ENCODE results near the gene MLF1. TPM values are rescaled to one million over a fixed set of nuclear protein-coding genes. Genes with fewer than 3 reads are reported as not detected.

The MLF1 gene
- total RNA-seq, 1 experiment from 2014 or later, result 43.7 TPM

DNA sequence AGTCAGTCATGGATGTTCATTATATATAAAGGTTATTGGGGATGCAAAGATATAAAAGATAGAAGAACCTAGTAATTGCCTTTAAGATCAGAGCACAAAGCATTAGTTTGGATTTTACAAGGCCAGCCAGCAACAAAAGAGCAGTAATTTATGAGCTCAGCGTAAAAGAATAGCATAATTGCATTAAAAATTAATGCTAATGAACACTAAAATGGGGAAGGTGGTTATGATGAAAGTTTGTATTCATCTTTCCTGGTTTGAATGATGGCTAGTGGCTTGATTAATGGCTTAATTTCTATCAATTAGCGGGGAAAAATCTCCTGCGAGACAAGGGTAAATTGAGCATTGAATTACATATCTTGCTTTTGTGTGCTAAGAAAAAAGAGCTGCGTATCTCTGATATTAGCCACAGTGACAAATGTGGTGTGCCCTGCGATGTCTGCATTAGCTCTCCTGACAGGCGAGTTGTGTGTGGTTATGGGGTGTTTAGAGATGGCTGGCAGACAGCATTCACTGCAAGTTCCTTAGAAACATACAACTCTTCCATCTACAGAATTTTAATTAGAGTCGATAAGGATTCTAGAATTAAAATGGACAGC lies 42.8 kb upstream of the MLF1 start:
- ChIA-PET CTCF (interaction anchor here (1.0 kb wide), 1 partner anchor 773 kb away, joined by 4 read pairs; no protein-coding TSS in a partner anchor), POLR2A (no interaction called here)
- no peaks in the 10 kb centered on the region for H3K79me2 ChIP-seq (ENCODE audit: insufficient read depth, low read length)

More for the DNA sequence above, 42.8 kb upstream of the MLF1 start:
- no peak overlapping the region for H3K9ac ChIP-seq (ENCODE audit: low read length)
- H3K4me3 ChIP-seq (replicated peaks in 1 of 2; ENCODE audit: low read depth in 1 of 2, low read length in 2 of 2), result no peak overlapping the region
- H3K27ac ChIP-seq (ENCODE audit: low read depth, low read length), result no peak overlapping the region
- no peak for ATAC-seq
- H2AFZ ChIP-seq (ENCODE audit: low read depth, low read length, poor library complexity, severe bottlenecking), result no peak overlapping the region
- no peak for DNase-seq (ENCODE audit: low read depth, low spot score)
- TF ChIP-seq ELF1 (IDR thresholded peaks at IDR 0.05; ENCODE audit: borderline replicate concordance, low read depth), result no peak
- no peak for TF ChIP-seq EGR1 (IDR thresholded peaks at IDR 0.05; ENCODE audit: low read depth)
- no peak for TF ChIP-seq JUND (IDR thresholded peaks at IDR 0.05)
- TF ChIP-seq CBX3 (IDR thresholded peaks at IDR 0.05; ENCODE audit: low read depth), result no peak
- TF ChIP-seq, protein P1, sequence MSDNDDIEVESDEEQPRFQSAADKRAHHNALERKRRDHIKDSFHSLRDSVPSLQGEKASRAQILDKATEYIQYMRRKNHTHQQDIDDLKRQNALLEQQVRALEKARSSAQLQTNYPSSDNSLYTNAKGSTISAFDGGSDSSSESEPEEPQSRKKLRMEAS (IDR thresholded peaks at IDR 0.05), result no peak
- no peak for TF ChIP-seq SRF (IDR thresholded peaks at IDR 0.05; ENCODE audit: low read depth)
- TF ChIP-seq FOSL1 (IDR thresholded peaks at IDR 0.05; ENCODE audit: low read depth), result no peak
- no peak for TF ChIP-seq ZFX (IDR thresholded peaks at IDR 0.05)
- no peak for TF ChIP-seq SIN3A (IDR thresholded peaks at IDR 0.05; ENCODE audit: low read depth)
- TF ChIP-seq EZH2phosphoT487 (IDR thresholded peaks at IDR 0.05; ENCODE audit: borderline replicate concordance), result no peak
- no peak for TF ChIP-seq YY1 (IDR thresholded peaks at IDR 0.05; ENCODE audit: extremely low read depth, insufficient replicate concordance, low read depth, low read length)
- TF ChIP-seq CEBPB (IDR thresholded peaks at IDR 0.05; ENCODE audit: low read depth), result no peak
- no peak for TF ChIP-seq SP1 (IDR thresholded peaks at IDR 0.05; ENCODE audit: low read depth)
- TF ChIP-seq EZH2 (IDR thresholded peaks at IDR 0.05), result no peak
- no peak for TF ChIP-seq ZNF274 (IDR thresholded peaks at IDR 0.05; ENCODE audit: low read depth, low read length)
- no peak for TF ChIP-seq RAD21 (IDR thresholded peaks at IDR 0.05; ENCODE audit: low read depth)
- TF ChIP-seq, protein P2, sequence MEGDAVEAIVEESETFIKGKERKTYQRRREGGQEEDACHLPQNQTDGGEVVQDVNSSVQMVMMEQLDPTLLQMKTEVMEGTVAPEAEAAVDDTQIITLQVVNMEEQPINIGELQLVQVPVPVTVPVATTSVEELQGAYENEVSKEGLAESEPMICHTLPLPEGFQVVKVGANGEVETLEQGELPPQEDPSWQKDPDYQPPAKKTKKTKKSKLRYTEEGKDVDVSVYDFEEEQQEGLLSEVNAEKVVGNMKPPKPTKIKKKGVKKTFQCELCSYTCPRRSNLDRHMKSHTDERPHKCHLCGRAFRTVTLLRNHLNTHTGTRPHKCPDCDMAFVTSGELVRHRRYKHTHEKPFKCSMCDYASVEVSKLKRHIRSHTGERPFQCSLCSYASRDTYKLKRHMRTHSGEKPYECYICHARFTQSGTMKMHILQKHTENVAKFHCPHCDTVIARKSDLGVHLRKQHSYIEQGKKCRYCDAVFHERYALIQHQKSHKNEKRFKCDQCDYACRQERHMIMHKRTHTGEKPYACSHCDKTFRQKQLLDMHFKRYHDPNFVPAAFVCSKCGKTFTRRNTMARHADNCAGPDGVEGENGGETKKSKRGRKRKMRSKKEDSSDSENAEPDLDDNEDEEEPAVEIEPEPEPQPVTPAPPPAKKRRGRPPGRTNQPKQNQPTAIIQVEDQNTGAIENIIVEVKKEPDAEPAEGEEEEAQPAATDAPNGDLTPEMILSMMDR (IDR thresholded peaks at IDR 0.05 in 2 of 3, conservative IDR thresholded peaks at IDR 0.05 in 1 of 3; ENCODE audit: borderline replicate concordance in 1 of 3, insufficient read depth in 1 of 3, low read depth in 2 of 3, low read length in 2 of 3), result no peak
- TF ChIP-seq POLR2A (IDR thresholded peaks at IDR 0.05; ENCODE audit: borderline replicate concordance, extremely low read depth, insufficient read depth, insufficient read length), result no peak
- TF ChIP-seq, protein P3, sequence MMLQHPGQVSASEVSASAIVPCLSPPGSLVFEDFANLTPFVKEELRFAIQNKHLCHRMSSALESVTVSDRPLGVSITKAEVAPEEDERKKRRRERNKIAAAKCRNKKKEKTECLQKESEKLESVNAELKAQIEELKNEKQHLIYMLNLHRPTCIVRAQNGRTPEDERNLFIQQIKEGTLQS (IDR thresholded peaks at IDR 0.05), result no peak
- RAD21 ChIA-PET (ENCODE audit: low non-redundant PET in 1 of 2, low total read pairs in 2 of 2, uncharacterized antibody in 2 of 2, unreplicated experiment in 2 of 2), result no interaction called here
- H3K4me2 ChIP-seq (ENCODE audit: low read length), result no peak overlapping the region
- H4K20me1 ChIP-seq (ENCODE audit: insufficient read depth), result no peaks in the 10 kb centered on the region
- H3K9me3 ChIP-seq (ENCODE audit: control insufficient read depth in 1 of 2, insufficient read depth in 1 of 2, low read depth in 1 of 2, low read length in 2 of 2), result no peaks in the 10 kb centered on the region
- H3K4me1 ChIP-seq (ENCODE audit: control insufficient read depth in 1 of 2, insufficient read depth in 2 of 2, low read length in 2 of 2), result no peaks in the 10 kb centered on the region
- intact Hi-C loops (cut with micrococcal nuclease), result no loop called here
- H3K9me2 ChIP-seq (ENCODE audit: insufficient read depth), result no peaks in the 10 kb centered on the region
- no peaks in the 10 kb centered on the region for H3K36me3 ChIP-seq (ENCODE audit: control insufficient read depth in 1 of 2, insufficient read depth in 2 of 2, low read length in 2 of 2)
- BruUV-seq (replicated peaks), result no TSS peak
- no peaks in the 10 kb centered on the region for H3K27me3 ChIP-seq (ENCODE audit: insufficient read depth, low read length)

Data from HCT116 (cell line).